Measurements from ENCODE around the gene ATP2C1. TPM values are rescaled to one million over a fixed set of nuclear protein-coding genes. Genes with fewer than 3 reads are reported as not detected.

The ATP2C1 gene
- 10 to 100 TPM; 47.4 to 48.5 TPM for total RNA-seq

- no peaks in the 10 kb centered on the region for H3K9me3 Mint-ChIP-seq (ENCODE audit: low read depth)
- CTCF ChIA-PET = interaction anchor here (0.5 to 4.7 kb wide), 31 partner anchors 10 to 781 kb away, joined by 3 to 43 read pairs (median 4); partner anchors contain the start of gene PIK3R4
- POLR2A ChIA-PET = interaction anchor here (0.7 to 1.6 kb wide), 7 partner anchors 8 to 233 kb away, joined by 3 to 10 read pairs (median 3); no protein-coding TSS in a partner anchor
- H3K27ac Mint-ChIP-seq = peak within 1 kb of the TSS; percentile 99
- peak; percentile 95 for DNase-seq
- H3K4me1 Mint-ChIP-seq = peaks cover 39% of the 10 kb centered on the region
- intact Hi-C loops (cut with DNase I, micrococcal nuclease) = loop anchor here (1.0 to 5.0 kb wide), 14 partner anchors 43 to 1829 kb away; partner anchors contain the start of genes ASTE1 (in 2 of the 2), NEK11 (in 2 of the 2), MRPL3 (in 1 of the 2) and NPHP3 (in 1 of the 2)
- no peaks in the 10 kb centered on the region for H3K27me3 Mint-ChIP-seq
- H3K4me3 Mint-ChIP-seq = peak within 1 kb of the TSS; percentile 94
- peaks cover 8% of the 10 kb centered on the region for H3K36me3 Mint-ChIP-seq (ENCODE audit: low read depth)
- peak; percentile 87 for ATAC-seq
These were observed at the start of gene ATP2C1 for GRCh38 chr3:130893376-130894129. Gene ATP2C1 (plus strand): TSS chr3:130894084. CDS start chr3:130894770, 686 bp downstream.

GRCh38 chr3:130844462-130844861 lies 49.4 kb upstream of the ATP2C1 start:
- no peak for DNase-seq

GRCh38 chr3:130846181-130846580 lies 47.7 kb upstream of the ATP2C1 start:
- no peak overlapping the region for H3K4me3 Mint-ChIP-seq
- H3K9me3 Mint-ChIP-seq (ENCODE audit: low read depth) = no peaks in the 10 kb centered on the region
- intact Hi-C loops (cut with DNase I, micrococcal nuclease) = no loop called here
- ATAC-seq (no peak), DNase-seq (no peak)
- no peaks in the 10 kb centered on the region for H3K36me3 Mint-ChIP-seq (ENCODE audit: low read depth)
- ChIA-PET POLR2A (no interaction called here), CTCF (no interaction called here)
- H3K4me1 Mint-ChIP-seq = peaks cover 20% of the 10 kb centered on the region
- H3K27me3 Mint-ChIP-seq = peaks cover 3% of the 10 kb centered on the region
- H3K27ac Mint-ChIP-seq = no peak overlapping the region

More at GRCh38 chr3:130844462-130844861, 49.4 kb upstream of the ATP2C1 start:
- H3K27ac Mint-ChIP-seq = no peak overlapping the region
- intact Hi-C loops (cut with DNase I, micrococcal nuclease) = no loop called here
- H3K4me1 Mint-ChIP-seq = peaks cover 9% of the 10 kb centered on the region
- no peaks in the 10 kb centered on the region for H3K36me3 Mint-ChIP-seq (ENCODE audit: low read depth)
- no peak overlapping the region for H3K4me3 Mint-ChIP-seq
- H3K27me3 Mint-ChIP-seq = peaks cover 2% of the 10 kb centered on the region
- CTCF ChIA-PET = no interaction called here
- POLR2A ChIA-PET = interaction anchor here (0.7 kb wide), 1 partner anchor 27 kb away, joined by 3 read pairs; no protein-coding TSS in a partner anchor
- H3K9me3 Mint-ChIP-seq (ENCODE audit: low read depth) = no peaks in the 10 kb centered on the region
- no peak for ATAC-seq

- H3K4me3 Mint-ChIP-seq = no peak overlapping the region
- POLR2A ChIA-PET = no interaction called here
- CTCF ChIA-PET = interaction anchor here (2.0 kb wide), 1 partner anchor 88 kb away, joined by 9 read pairs; no protein-coding TSS in a partner anchor
- peaks cover 21% of the 10 kb centered on the region for H3K4me1 Mint-ChIP-seq
- H3K27ac Mint-ChIP-seq = no peak overlapping the region
- H3K9me3 Mint-ChIP-seq (ENCODE audit: low read depth) = no peaks in the 10 kb centered on the region
- H3K36me3 Mint-ChIP-seq (ENCODE audit: low read depth) = no peaks in the 10 kb centered on the region
- ATAC-seq = no peak
- no peak for DNase-seq
- peaks cover 11% of the 10 kb centered on the region for H3K27me3 Mint-ChIP-seq
- intact Hi-C loops (cut with DNase I, micrococcal nuclease) = no loop called here
These were observed 44.8 kb upstream of the ATP2C1 start for GRCh38 chr3:130849091-130849552.

GRCh38 chr3:130850044-130850797 lies 43.7 kb upstream of the ATP2C1 start:
- H3K9me3 Mint-ChIP-seq (ENCODE audit: low read depth) = no peaks in the 10 kb centered on the region
- H3K27ac Mint-ChIP-seq = peak overlapping the region; percentile 26
- peaks cover 16% of the 10 kb centered on the region for H3K27me3 Mint-ChIP-seq
- intact Hi-C loops (cut with DNase I, micrococcal nuclease) = loop anchor here (1.0 to 5.0 kb wide), 4 partner anchors 43 to 104 kb away; partner anchors contain the start of gene PIK3R4 (in 1 of the 2)
- no peaks in the 10 kb centered on the region for H3K36me3 Mint-ChIP-seq (ENCODE audit: low read depth)
- peak overlapping the region; percentile 26 for H3K4me3 Mint-ChIP-seq
- peak; percentile 77 for DNase-seq
- ChIA-PET CTCF (interaction anchor here (1.1 to 2.3 kb wide), 5 partner anchors 41 to 104 kb away, joined by 3 to 11 read pairs (median 9); partner anchors contain the start of genes ATP2C1 and PIK3R4), POLR2A (interaction anchor here (1.0 to 1.2 kb wide), 2 partner anchors 43 to 102 kb away, joined by 3 to 4 read pairs; partner anchors contain the start of gene ATP2C1)
- ATAC-seq = peak; percentile 98
- peaks cover 21% of the 10 kb centered on the region for H3K4me1 Mint-ChIP-seq

GRCh38 chr3:130850843-130851242 lies 43.0 kb upstream of the ATP2C1 start:
- DNase-seq = no peak
- Mint-ChIP-seq H3K4me3 (peak overlapping the region; percentile 26), H3K9me3 (ENCODE audit: low read depth) (no peaks in the 10 kb centered on the region), H3K27ac (peak overlapping the region; percentile 8), H3K4me1 (peaks cover 21% of the 10 kb centered on the region), H3K27me3 (peaks cover 22% of the 10 kb centered on the region), H3K36me3 (ENCODE audit: low read depth) (no peaks in the 10 kb centered on the region)
- intact Hi-C loops (cut with DNase I, micrococcal nuclease) = loop anchor here (1.0 to 5.0 kb wide), 4 partner anchors 42 to 105 kb away; partner anchors contain the start of gene PIK3R4 (in 1 of the 2)
- CTCF ChIA-PET = interaction anchor here (1.1 to 2.3 kb wide), 5 partner anchors 40 to 104 kb away, joined by 3 to 11 read pairs (median 9); partner anchors contain the start of genes ATP2C1 and PIK3R4
- no peak for ATAC-seq
- POLR2A ChIA-PET = interaction anchor here (1.2 kb wide), 1 partner anchor 103 kb away, joined by 4 read pairs; no protein-coding TSS in a partner anchor

GRCh38 chr3:130851277-130851676 lies 42.6 kb upstream of the ATP2C1 start:
- H3K4me3 Mint-ChIP-seq = no peak overlapping the region
- H3K9me3 Mint-ChIP-seq (ENCODE audit: low read depth) = no peaks in the 10 kb centered on the region
- ATAC-seq (no peak), DNase-seq (no peak)
- H3K4me1 Mint-ChIP-seq = peaks cover 21% of the 10 kb centered on the region
- H3K27me3 Mint-ChIP-seq = peaks cover 22% of the 10 kb centered on the region
- H3K27ac Mint-ChIP-seq = no peak overlapping the region
- no peaks in the 10 kb centered on the region for H3K36me3 Mint-ChIP-seq (ENCODE audit: low read depth)
- intact Hi-C loops (cut with DNase I, micrococcal nuclease) = loop anchor here (2.0 to 5.0 kb wide), 2 partner anchors 42 to 96 kb away; no protein-coding TSS in a partner anchor
- CTCF ChIA-PET = interaction anchor here (0.7 to 2.3 kb wide), 4 partner anchors 40 to 91 kb away, joined by 3 to 10 read pairs (median 4); no protein-coding TSS in a partner anchor
- POLR2A ChIA-PET = no interaction called here

GRCh38 chr3:130853581-130853980 lies 40.3 kb upstream of the ATP2C1 start:
- peaks cover 34% of the 10 kb centered on the region for H3K27me3 Mint-ChIP-seq
- ChIA-PET POLR2A (no interaction called here), CTCF (no interaction called here)
- no peaks in the 10 kb centered on the region for H3K36me3 Mint-ChIP-seq (ENCODE audit: low read depth)
- H3K4me1 Mint-ChIP-seq = peaks cover 21% of the 10 kb centered on the region
- no peak overlapping the region for H3K4me3 Mint-ChIP-seq
- no peak overlapping the region for H3K27ac Mint-ChIP-seq
- ATAC-seq = no peak
- intact Hi-C loops (cut with DNase I, micrococcal nuclease) = loop anchor here in 1 of 2 experiments (5.0 kb wide), 1 partner anchor 94 kb away; no protein-coding TSS in a partner anchor
- DNase-seq = no peak
- no peaks in the 10 kb centered on the region for H3K9me3 Mint-ChIP-seq (ENCODE audit: low read depth)

GRCh38 chr3:130854208-130854864 lies 39.5 kb upstream of the ATP2C1 start:
- no peaks in the 10 kb centered on the region for H3K9me3 Mint-ChIP-seq (ENCODE audit: low read depth)
- intact Hi-C loops (cut with DNase I, micrococcal nuclease) = loop anchor here in 1 of 2 experiments (5.0 kb wide), 1 partner anchor 93 kb away; no protein-coding TSS in a partner anchor
- H3K36me3 Mint-ChIP-seq (ENCODE audit: low read depth) = no peaks in the 10 kb centered on the region
- H3K4me1 Mint-ChIP-seq = peaks cover 19% of the 10 kb centered on the region
- no peak overlapping the region for H3K4me3 Mint-ChIP-seq
- POLR2A ChIA-PET = no interaction called here
- no peak overlapping the region for H3K27ac Mint-ChIP-seq
- ATAC-seq (no peak), DNase-seq (no peak)
- CTCF ChIA-PET = interaction anchor here (1.0 kb wide), 1 partner anchor 32 kb away, joined by 3 read pairs; no protein-coding TSS in a partner anchor
- peaks cover 38% of the 10 kb centered on the region for H3K27me3 Mint-ChIP-seq

- ATAC-seq (no peak), DNase-seq (no peak)
- Mint-ChIP-seq H3K4me1 (no peaks in the 10 kb centered on the region), H3K36me3 (ENCODE audit: low read depth) (no peaks in the 10 kb centered on the region), H3K27ac (no peak overlapping the region), H3K9me3 (ENCODE audit: low read depth) (no peaks in the 10 kb centered on the region), H3K4me3 (no peak overlapping the region), H3K27me3 (peaks cover 41% of the 10 kb centered on the region)
- intact Hi-C loops (cut with DNase I, micrococcal nuclease) = no loop called here
- CTCF ChIA-PET = no interaction called here
- POLR2A ChIA-PET = no interaction called here
These were observed 36.4 kb upstream of the ATP2C1 start for GRCh38 chr3:130857336-130858026.
